Measurements from ENCODE around the gene SLC30A5.
"Not testable (repeated sequence)": the region's sequence is repeated elsewhere in the genome, so short reads cannot be mapped to it uniquely, and the experiment has no call there.

SLC30A5 gene

GRCh38 chr5:69105996-69106906 lies 12.4 kb downstream of the SLC30A5 start:
- peak; percentile 90 for DNase-seq

- not testable (repeated sequence) for DNase-seq
Observed at GRCh38 chr5:69108367-69108766, 14.6 kb downstream of the SLC30A5 start.

GRCh38 chr5:69113851-69114250 lies 20.0 kb downstream of the SLC30A5 start:
- no peak for DNase-seq

- DNase-seq, result no peak
Observed at GRCh38 chr5:69115526-69115925, 21.7 kb downstream of the SLC30A5 start.

GRCh38 chr5:69129413-69129812 lies 35.6 kb downstream of the SLC30A5 start:
- DNase-seq, result no peak

- DNase-seq, result no peak
Observed at GRCh38 chr5:69130241-69130640, 36.4 kb downstream of the SLC30A5 start.

- no peak for DNase-seq
Observed at GRCh38 chr5:69131304-69131703, 37.5 kb downstream of the SLC30A5 start.

- no peak for DNase-seq
Observed at GRCh38 chr5:69134126-69134525, 40.3 kb downstream of the SLC30A5 start.

- no peak for DNase-seq
Observed at GRCh38 chr5:69136293-69136692, 42.5 kb downstream of the SLC30A5 start.

- not testable (repeated sequence) for DNase-seq
Observed at GRCh38 chr5:69137208-69137607, 43.4 kb downstream of the SLC30A5 start.

- no peak for DNase-seq
Observed at GRCh38 chr5:69137807-69138206, 44.0 kb downstream of the SLC30A5 start.

GRCh38 chr5:69138766-69139165 lies 45.0 kb downstream of the SLC30A5 start:
- no peak for DNase-seq

GRCh38 chr5:69140239-69140638 lies 46.4 kb downstream of the SLC30A5 start:
- DNase-seq, result not testable (repeated sequence)

GRCh38 chr5:69140827-69141226 lies 47.0 kb downstream of the SLC30A5 start:
- no peak for DNase-seq

- DNase-seq, result not testable (repeated sequence)
Observed at GRCh38 chr5:69148576-69148975, 54.8 kb downstream of the SLC30A5 start.

GRCh38 chr5:69148981-69149675 lies 55.3 kb downstream of the SLC30A5 start:
- no peak for DNase-seq

GRCh38 chr5:69149676-69150010 lies 55.8 kb downstream of the SLC30A5 start:
- DNase-seq, result no peak

GRCh38 chr5:69152731-69153130 lies 58.9 kb downstream of the SLC30A5 start:
- DNase-seq, result peak; percentile 39

- DNase-seq, result no peak
Observed at GRCh38 chr5:69156456-69156855, 62.6 kb downstream of the SLC30A5 start.

GRCh38 chr5:69158039-69158438 lies 64.2 kb downstream of the SLC30A5 start:
- DNase-seq, result no peak

GRCh38 chr5:69160651-69161050 lies 66.8 kb downstream of the SLC30A5 start:
- no peak for DNase-seq

GRCh38 chr5:69166686-69167492 lies 73.1 kb downstream of the SLC30A5 start, which contains the start of gene CCNB1:
Gene CCNB1 (plus strand): TSS chr5:69167150. CDS start chr5:69167263, 113 bp downstream.
- peak; percentile 99 for DNase-seq

GRCh38 chr5:69167493-69167855 lies 73.7 kb downstream of the SLC30A5 start:
- peak; percentile 47 for DNase-seq

Measured in OCI-M1 (cell line).